H1 (cell line): ENCODE measurements around the gene PHF13. TPM values are rescaled to one million over a fixed set of nuclear protein-coding genes. Genes with fewer than 3 reads are reported as not detected.

Experiments used
- CBX8 ChIP-seq: fragments of 300-800, 300-1000 bp; sonication (generic); IDR thresholded peaks from 2 replicates; pipeline ENCODE4 v1.7.1; 2016; ENCODE audit warnings: low read depth, low read length, borderline replicate concordance
- CHD7 ChIP-seq: fragments of 300-600 bp; sonication (generic); IDR thresholded peaks from 2 replicates; pipeline ENCODE4 v1.7.1; 2012; ENCODE audit warnings: low read length, moderate library complexity, mild to moderate bottlenecking, inconsistent platforms; ENCODE audit not compliant: insufficient replicate concordance
- KDM1A ChIP-seq: fragments of 200-600, 300-600 bp; sonication (generic); IDR thresholded peaks from 2 replicates; pipeline ENCODE4 v1.7.1; 2016; ENCODE audit warnings: mild to moderate bottlenecking, low read length, borderline replicate concordance
- KDM4A ChIP-seq: IDR thresholded peaks from one replicate; pipeline ENCODE4 v1.7.1; 2012; ENCODE audit warnings: low read depth, mild to moderate bottlenecking, moderate library complexity, low read length, inconsistent platforms; ENCODE audit not compliant: severe bottlenecking
- KDM5A ChIP-seq: fragments of 200-600 bp; IDR thresholded peaks from 2 replicates; pipeline ENCODE4 v1.7.1; 2012; ENCODE audit warnings: mild to moderate bottlenecking, low read length, inconsistent platforms, mixed read lengths
- SUZ12 ChIP-seq: fragments of 200-600 bp; sonication (generic); IDR thresholded peaks from 2 replicates; pipeline ENCODE4 v1.6.1; 2012; ENCODE audit warnings: mild to moderate bottlenecking, inconsistent platforms, low read length, moderate library complexity, mixed read lengths
- polyA plus RNA-seq, 7 experiments: library from polyadenylated mRNA; depleted of rRNA in 3 of 7; stranded (reverse) in 5 of 7; unstranded in 2 of 7; fragments of >200 nt in 5 of 7; fragments of 200-250 nt in 2 of 7; gene quantifications; 1 replicate in 5 of 7; 2 replicates in 1 of 7; 4 replicates in 1 of 7; pipeline versions ENCODE4 v1.2.1 to v1.2.3, GENCODE V29; 2011 to 2013; ENCODE audit warnings: missing spikeins in 2 of 7, mixed read lengths in 2 of 7
- total RNA-seq: library from RNA; stranded (reverse); fragmentation: NEBNext Ultra II Directional; extraction: Animal tissue kit (Norgen Biotek cat#: 25700); gene quantifications from 2 replicates; pipeline ENCODE4 v1.2.1, GENCODE V29; 2021
- TF ChIP-seq, protein P1 (sequence below): IDR thresholded peaks from 2 replicates; pipeline ENCODE4 v1.6.1; 2012; ENCODE audit warnings: inconsistent platforms

The PHF13 gene
- total and polyA plus RNA-seq, 2 of the 8 experiments (the other 6 are each of a cell fraction or from before 2014, with no cell fraction given): 11.7 to 39.6 TPM

- TF ChIP-seq CHD7 (no peak), KDM1A (no peak), KDM4A (no peak), SUZ12 (no peak), CBX8 (no peak), KDM5A (no peak)
- TF ChIP-seq, protein P1, sequence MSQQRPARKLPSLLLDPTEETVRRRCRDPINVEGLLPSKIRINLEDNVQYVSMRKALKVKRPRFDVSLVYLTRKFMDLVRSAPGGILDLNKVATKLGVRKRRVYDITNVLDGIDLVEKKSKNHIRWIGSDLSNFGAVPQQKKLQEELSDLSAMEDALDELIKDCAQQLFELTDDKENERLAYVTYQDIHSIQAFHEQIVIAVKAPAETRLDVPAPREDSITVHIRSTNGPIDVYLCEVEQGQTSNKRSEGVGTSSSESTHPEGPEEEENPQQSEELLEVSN: no peak
These were observed 16.4 kb upstream of the PHF13 start (continued) for GRCh38 chr1:6596886-6597776.
